ENCODE data around the gene KDM4B.

The KDM4B gene

DNA sequence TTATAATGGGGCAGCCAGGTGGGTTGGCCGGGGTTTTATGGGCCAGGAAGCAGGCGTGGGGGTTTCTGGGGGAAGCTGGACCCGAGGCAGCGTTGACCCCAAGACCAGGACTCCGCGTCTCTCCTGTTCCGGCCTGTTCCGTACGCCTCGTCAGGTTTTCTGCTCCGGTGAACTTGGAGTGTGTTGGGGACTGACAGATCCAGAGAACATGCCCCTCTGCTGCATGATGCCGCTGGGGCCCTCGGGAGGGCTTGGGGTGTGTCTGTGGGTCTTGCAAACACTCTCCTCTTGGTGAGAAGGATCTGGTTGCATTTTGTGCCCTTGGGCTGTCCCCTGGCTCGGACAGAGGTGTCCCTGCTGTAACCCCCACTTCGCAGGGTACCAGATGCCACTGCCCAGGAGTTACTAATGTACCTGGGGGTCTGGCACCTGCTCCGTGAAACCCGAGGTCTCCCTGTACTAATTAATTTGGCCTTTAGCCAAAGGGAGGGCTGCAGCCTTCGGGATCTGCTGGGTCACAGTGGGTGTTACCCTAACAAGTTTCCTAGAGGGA is 15.6 kb downstream of the KDM4B start:
- DNase-seq (ENCODE audit: low spot score), result no peak

DNA sequence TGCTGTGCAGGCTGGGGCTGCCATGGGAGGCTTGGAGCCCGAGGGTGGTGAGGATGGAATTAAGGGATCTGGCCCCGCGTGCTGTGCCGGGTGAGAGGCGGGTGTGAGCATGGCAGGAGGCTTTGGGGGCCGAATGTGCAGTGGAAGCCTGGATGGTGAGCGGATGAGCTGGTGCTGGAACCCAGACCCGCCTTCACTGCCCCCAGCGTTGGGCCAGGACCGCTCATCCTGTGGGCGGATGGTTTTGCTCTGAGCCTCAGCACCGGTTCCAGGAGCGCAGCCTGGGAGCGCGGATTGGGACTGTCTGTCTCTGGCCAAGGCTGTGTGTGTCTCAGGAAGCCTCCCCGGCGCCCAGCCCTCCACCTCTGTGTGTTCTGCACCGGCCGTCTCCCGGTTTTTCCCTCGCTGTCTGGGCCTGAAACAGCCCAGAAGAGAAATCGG is 16.7 kb downstream of the KDM4B start:
- DNase-seq (ENCODE audit: low spot score), result no peak

DNA sequence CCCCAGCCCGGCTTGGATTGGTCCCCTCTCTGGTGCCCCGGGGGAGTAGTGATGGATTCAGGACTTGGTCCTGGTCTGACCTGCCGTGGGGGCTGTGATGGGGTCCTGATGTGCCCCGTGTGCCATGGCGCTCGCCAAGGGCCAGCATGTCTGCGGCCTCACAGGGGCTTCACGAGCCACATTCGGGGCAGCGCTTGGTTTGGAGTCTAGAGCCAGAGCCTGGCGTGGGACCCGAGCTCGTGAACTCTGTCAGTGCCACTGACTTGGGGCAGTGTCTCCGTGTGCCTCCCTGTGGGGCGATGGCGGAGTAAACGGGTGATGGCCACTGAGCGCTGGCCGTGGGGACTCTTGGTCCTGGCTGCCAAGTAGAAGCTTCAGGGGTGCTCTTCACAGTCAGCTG is 17.1 kb downstream of the KDM4B start:
- no peak for DNase-seq (ENCODE audit: low spot score)

- no peak for DNase-seq (ENCODE audit: low spot score)
Observed at GRCh38 chr19:4986471-4986891, 17.6 kb downstream of the KDM4B start.

DNA sequence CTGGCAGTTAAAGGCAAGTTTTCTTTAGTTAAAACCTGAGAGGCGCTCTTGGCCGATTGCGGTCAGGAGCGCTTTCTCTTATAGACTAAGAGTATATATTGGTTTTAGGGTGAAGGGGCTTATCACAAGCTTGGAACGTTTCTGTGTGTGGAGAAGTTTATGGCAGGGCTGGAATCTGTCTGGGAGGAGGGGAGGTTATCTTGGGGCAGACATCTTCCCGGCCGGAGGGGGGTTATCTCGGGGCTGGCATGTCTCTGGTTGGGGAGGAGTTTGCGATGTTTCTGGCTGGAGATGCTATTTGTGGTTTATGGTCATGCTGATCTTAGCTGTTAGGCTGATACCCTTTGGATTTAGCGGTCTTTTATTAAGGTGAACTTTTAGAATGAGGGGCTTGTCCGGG is 18.3 kb downstream of the KDM4B start:
- no peak for DNase-seq (ENCODE audit: low spot score)

DNA sequence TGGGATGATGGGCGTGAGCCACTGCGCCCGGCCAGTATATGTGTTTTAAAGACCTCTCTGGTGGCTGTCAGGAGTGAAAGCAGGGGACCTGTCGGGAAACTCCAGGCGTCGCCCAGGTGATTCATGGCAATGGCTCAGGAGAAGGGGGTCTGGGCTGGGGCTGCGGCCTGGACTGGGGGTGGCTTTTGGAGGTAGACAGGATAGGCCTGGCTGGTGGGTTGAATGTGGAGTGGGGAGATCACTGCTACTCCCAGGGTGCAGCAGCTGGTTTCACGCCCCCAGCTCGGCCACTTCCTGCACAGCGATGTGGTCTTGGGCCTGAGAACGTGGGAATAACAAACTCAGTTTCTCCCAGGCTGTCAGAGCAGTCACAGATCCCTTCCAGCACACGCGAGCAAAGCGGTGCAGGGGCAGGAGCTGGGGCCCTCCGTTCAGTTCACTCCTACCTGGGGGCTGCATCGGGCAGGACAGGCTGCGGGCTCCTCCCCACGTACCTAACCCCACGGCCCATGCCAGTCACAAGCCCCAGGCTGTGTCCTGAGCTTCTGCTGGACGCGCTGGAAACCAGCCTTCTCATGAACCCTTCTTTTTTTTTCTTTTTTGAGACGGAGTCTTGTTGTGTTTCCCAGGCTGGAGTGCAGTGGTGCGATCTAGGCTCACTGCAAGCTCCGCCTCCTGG is 18.9 kb downstream of the KDM4B start:
- no peak for DNase-seq (ENCODE audit: low spot score)

GRCh38 chr19:4988770-4989251 is 19.9 kb downstream of the KDM4B start:
- DNase-seq (ENCODE audit: low spot score), result peak; percentile 90

DNA sequence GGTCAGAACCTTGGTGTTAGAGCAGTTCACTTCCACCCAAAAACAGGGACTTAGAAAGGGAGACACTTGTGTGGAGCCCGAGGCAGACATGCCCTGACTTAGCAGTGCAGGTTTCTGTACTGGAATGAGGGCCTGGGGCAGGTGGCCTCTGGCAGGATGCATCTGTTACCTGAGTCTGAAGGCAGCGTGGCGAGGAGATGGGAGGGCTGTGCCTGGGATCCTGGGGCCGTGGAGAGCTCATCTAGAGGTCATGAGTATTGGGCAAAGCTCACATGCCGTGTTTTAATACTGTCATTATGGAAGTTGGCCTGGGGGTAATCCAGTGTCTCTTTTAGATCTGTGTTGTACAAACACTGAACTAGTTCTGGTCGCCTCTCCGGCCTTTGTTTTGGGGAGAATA is 21.4 kb downstream of the KDM4B start:
- DNase-seq (ENCODE audit: low spot score), result no peak

DNA sequence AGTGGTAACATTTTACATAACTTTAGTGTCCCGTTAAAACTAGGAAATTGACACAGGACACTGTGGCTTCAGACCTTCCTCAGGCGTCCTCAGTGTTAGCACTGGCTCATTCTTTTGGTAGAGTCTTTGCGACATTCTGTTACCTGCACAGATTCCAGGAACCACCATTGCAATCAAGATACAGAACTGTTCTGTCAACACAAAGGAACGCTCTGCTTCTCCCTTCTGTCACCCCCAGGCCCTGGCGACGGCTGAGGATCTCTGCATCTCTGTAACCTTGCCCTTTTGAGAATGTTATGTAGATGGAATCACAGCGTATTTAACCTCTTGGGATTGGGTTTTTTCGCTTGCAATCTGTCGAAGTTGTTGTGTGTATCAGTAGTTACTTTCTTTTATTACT is 22.6 kb downstream of the KDM4B start:
- DNase-seq (ENCODE audit: low spot score), result no peak

GRCh38 chr19:4991996-4992698 is 23.2 kb downstream of the KDM4B start:
- no peak for DNase-seq (ENCODE audit: low spot score)

GRCh38 chr19:4993683-4994082 is 24.8 kb downstream of the KDM4B start:
- no peak for DNase-seq (ENCODE audit: low spot score)

- DNase-seq (ENCODE audit: low spot score), result no peak
Observed at GRCh38 chr19:4996701-4997100, 27.8 kb downstream of the KDM4B start.

DNA sequence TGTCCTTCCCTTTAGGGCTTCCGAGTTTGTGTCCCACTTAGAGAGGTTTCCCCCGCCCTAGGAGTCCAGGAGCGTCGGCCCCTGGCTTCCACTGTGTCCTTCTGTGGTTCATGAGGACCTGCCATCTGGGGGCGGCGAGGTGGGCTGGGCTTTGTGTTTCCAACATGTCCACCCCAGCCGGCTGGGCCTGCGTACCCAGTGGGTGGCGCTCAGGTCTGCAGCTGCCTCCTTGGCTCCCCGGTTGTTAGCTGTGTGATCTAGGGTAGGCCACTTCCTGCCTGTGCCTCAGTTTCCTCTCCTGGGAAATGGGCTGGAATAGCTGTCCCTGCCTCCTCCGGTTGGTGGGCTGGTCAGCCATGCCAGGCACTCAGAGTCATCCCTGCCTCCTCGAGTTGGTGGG is 28.4 kb downstream of the KDM4B start:
- DNase-seq (ENCODE audit: low spot score), result no peak

- no peak for DNase-seq (ENCODE audit: low spot score)
Observed at GRCh38 chr19:5000120-5000611, 31.3 kb downstream of the KDM4B start.

DNA sequence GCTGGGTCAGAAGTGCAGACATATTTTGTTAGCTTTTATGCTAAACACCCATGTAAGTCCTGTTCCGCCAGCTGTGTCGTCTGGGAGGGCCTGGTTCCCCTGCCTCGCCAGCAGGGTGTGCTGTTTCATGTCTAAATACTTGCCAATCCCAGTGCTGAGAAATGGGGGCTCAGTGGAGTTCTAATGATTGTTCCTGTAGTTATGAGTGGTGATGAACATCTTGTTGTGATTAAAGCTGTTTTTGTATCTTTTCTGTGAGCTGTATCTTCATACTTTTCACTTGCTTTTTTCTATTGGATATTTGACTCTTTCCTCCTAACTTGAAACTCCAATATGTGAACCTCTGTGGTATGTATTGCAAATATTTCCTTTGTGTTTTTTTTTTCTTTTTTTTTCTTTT is 32.7 kb downstream of the KDM4B start:
- DNase-seq (ENCODE audit: low spot score), result peak; percentile 80

DNA sequence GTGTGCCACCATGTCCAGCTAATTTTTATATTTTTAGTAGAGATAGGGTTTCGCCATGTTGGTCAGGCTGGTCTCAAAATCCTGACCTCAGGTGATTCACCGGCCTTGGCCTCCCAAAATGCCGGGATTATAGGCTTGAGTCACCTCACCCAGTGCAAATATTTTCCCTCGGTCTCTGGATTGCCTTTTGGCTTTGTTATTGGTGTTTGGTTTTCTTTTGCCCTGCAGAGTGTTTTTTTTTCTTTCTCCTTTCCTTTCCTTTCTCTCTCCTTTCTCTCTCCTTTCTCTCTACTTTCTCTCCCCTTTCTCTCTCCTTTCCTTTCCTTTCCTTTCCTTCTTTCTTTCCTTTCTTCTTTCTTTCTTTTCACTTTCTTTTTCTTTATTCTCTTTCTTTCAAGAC is 33.2 kb downstream of the KDM4B start:
- peak; percentile 63 for DNase-seq (ENCODE audit: low spot score)

DNA sequence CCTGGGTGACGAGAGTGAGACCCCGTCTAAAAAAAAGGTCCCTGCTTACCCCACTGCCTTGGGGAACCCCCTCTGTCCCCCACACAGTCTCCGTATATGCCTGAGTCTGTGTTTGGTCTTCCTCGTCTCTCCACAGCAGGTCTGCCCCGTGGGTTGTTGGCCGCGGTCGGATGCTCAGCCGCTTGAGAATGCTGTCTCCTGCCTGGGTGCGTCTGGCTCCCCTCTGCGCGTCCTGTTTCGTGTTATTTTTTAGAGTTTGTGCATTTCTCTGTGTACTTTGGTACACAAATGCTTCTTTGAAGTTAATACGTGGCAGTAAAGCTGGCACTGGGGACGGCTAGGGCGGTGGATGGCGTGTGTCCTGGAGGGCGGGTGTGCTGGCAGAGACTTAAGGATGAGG is 34.9 kb downstream of the KDM4B start:
- no peak for DNase-seq (ENCODE audit: low spot score)

DNA sequence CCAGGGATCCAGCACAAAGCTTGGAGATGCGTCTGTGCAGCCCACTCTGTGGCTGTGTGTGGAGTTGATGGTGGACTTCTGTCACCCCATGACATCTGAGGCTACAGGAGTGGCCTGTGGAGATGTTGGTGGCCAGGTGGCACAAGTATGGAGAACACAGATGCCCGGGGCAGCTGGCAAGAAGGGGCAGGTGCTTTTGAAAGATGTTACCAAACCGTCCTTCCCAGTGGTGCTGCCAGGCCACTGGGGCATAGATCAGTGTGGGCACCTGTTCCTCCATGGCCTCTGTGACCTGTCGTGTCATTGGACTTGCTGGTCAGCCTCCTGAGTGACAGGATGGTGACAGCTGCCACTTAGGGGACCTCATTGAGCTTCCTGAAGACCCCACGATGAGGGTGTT is 36.2 kb downstream of the KDM4B start:
- DNase-seq (ENCODE audit: low spot score), result no peak

GRCh38 chr19:5006201-5006600 is 37.3 kb downstream of the KDM4B start:
- DNase-seq (ENCODE audit: low spot score), result no peak

DNA sequence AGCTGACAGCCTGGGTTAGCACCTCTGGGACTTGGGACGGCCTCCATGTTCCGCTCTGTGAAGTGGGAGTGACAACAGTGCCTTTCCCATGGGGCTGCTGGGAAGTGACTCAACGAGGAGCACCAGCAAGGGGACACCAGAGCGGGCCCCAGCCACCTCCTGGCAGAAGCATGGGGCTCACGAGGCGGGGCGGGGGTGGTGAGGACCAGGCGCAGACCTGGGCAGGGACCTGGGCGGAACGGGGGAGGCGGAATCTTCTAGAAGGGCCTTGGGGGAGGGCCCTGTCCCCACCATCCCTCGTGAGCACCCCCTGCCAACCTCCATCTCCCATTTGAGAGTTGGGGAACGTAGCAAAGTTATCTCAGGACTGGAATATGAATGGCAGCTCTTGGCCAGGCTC is 37.9 kb downstream of the KDM4B start:
- no peak for DNase-seq (ENCODE audit: low spot score)

- DNase-seq (ENCODE audit: low spot score), result no peak
Observed at GRCh38 chr19:5011476-5012238, 42.7 kb downstream of the KDM4B start.

DNA sequence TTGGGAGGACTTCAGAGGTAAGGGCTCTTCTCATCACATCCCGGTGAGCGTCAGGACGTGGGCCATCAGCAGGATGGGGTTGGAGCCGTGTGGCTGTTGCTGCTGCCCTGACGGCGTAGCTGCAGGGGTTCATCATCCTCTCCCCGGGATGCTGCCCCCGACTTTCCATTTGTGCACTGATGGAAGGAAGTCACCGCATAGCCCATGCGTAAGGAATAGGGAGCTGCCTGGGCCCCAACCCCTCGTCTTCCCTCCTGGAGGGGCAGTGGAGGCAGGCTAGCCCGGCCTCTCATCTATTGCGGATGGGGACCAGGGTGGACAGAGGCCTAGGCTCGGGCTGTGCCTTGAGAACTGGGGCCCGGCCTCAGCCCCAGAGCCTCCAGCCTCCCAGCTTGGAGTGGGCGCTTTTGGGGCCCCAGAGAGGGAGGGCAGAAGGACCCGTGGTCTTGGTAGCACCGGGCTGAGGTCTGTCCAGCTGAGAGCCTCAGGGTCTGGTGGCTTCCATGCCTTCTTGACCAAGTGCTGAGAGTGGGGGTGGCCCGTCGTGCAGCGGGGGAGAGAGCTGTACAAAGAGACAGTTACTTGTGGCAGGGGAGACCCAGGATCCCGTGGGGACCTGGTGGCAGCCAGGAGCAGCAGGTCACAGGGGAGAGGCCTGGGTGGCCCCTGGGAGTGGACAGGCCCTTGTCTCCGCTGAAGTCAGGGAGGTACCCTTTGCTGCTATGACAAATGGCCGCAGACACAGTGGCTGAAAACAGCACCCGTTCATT is 44.0 kb downstream of the KDM4B start:
- DNase-seq (ENCODE audit: low spot score), result no peak
